Measurements from ENCODE around the gene SULT2B1. TPM values are rescaled to one million over a fixed set of nuclear protein-coding genes. Genes with fewer than 3 reads are reported as not detected.

The SULT2B1 gene
- total RNA-seq, 4 donors from 2014 or later: 0.32 to 0.41 TPM; not detected in 2

DNA sequence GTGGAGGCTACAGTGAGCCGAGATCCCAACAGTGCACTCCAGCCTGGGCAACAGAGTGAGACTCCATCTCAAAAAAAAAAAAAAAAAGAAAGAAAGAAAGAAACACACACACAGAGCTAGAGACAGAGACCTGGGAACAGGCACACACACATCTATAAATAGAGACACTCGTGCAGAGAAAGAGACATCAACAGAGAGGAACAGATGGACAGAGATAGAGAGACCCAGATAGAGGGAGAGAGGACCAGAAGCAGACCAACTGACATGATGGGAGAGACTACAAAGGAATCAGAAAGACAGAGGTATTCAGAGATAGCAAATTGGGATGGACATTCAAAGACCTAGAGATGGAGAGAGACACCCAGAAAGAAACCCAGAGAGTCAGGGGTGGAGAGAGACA lies 96.2 kb downstream of the SULT2B1 start:
- no peak overlapping the region for H3K27ac ChIP-seq
- H3K36me3 ChIP-seq: no peaks in the 10 kb centered on the region
- H3K9me3 ChIP-seq: no peaks in the 10 kb centered on the region
- H3K4me3 ChIP-seq: no peak overlapping the region
- DNase-seq: no peak
- 57 to 78% methylated on average over 1 to 2 of the region's 2 CpGs for WGBS, 2 donors (ENCODE audit: low coverage in 1 of 2)
- in situ Hi-C loops (cut with MboI; ENCODE audit: low pct_ligation_motif_present in 1 of 4, low pct_unique_long_range_greater_than_20kb in 1 of 4, low sequenced_read_pairs in 3 of 4) (loop anchor here in 1 of 4 donors (10.0 kb wide), 1 partner anchor 97 kb away; the partner anchor contains the start of genes IZUMO1 and RASIP1), intact Hi-C loops (cut with DNase I; ENCODE audit: low total_unique reads) (loop anchor here (5.0 kb wide), 1 partner anchor 89 kb away; no protein-coding TSS in a partner anchor)
- TF ChIP-seq EP300 (IDR thresholded peaks at IDR 0.05; ENCODE audit: low read depth) (no peak), POLR2AphosphoS5 (IDR thresholded peaks at IDR 0.05) (no peak), POLR2A (IDR thresholded peaks at IDR 0.05) (no peak)
- TF ChIP-seq, protein P1, sequence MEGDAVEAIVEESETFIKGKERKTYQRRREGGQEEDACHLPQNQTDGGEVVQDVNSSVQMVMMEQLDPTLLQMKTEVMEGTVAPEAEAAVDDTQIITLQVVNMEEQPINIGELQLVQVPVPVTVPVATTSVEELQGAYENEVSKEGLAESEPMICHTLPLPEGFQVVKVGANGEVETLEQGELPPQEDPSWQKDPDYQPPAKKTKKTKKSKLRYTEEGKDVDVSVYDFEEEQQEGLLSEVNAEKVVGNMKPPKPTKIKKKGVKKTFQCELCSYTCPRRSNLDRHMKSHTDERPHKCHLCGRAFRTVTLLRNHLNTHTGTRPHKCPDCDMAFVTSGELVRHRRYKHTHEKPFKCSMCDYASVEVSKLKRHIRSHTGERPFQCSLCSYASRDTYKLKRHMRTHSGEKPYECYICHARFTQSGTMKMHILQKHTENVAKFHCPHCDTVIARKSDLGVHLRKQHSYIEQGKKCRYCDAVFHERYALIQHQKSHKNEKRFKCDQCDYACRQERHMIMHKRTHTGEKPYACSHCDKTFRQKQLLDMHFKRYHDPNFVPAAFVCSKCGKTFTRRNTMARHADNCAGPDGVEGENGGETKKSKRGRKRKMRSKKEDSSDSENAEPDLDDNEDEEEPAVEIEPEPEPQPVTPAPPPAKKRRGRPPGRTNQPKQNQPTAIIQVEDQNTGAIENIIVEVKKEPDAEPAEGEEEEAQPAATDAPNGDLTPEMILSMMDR (IDR thresholded peaks at IDR 0.05): no peak
- H3K4me1 ChIP-seq: peaks cover 8 to 27% (median 13%) of the 10 kb centered on the region in 4 donors
- H3K27me3 ChIP-seq: no peaks in the 10 kb centered on the region

Other genes with a start within 250 kb of the SULT2B1 start
- 10 to 100 TPM in 3 of 4 donors, 1 to 10 TPM in 1; 5.2 to 14.3 (median 12.0) TPM for gene EMP3, start 226.6 kb upstream of the SULT2B1 start, total RNA-seq
- 10 to 100 TPM in 3 of 4 donors, 1 to 10 TPM in 1; 9.1 to 27.7 (median 15.2) TPM for gene TMEM143, start 188.2 kb upstream of the SULT2B1 start, total RNA-seq
- not detected for gene SYNGR4, start 187.8 kb upstream of the SULT2B1 start, total RNA-seq
- 100 to 1,000 TPM in 3 of 4 donors, 10 to 100 TPM in 1; 80.6 to 146 (median 120) TPM for gene KDELR1, start 160.6 kb upstream of the SULT2B1 start, total RNA-seq
- 1 to 10 TPM in 1 of 4 donors, under 1 TPM in 2, not detected in 1; 0.32 to 3.8 (median 0.41) TPM for gene GRIN2D, start 158.5 kb upstream of the SULT2B1 start, total RNA-seq
- gene GRWD1, start 106.2 kb upstream of the SULT2B1 start, total RNA-seq: 10 to 100 TPM in 3 of 4 donors, 1 to 10 TPM in 1; 9.4 to 49.7 (median 13.6) TPM
- gene KCNJ14, start 96.6 kb upstream of the SULT2B1 start, total RNA-seq: under 1 TPM in 2 of 4 donors, not detected in 2; 0.41 to 0.64 TPM
- 100 to 1,000 TPM in 2 of 4 donors, 10 to 100 TPM in 2; 61.1 to 410 (median 171) TPM for gene CYTH2, start 82.8 kb upstream of the SULT2B1 start, total RNA-seq
- gene LMTK3, start 40.3 kb upstream of the SULT2B1 start, total RNA-seq: 1 to 10 TPM in 2 of 4 donors, under 1 TPM in 1, not detected in 1; 0.68 to 2.4 (median 1.1) TPM
- not detected for gene SPACA4, start 54.6 kb downstream of the SULT2B1 start, total RNA-seq
- gene FAM83E, start 62.9 kb downstream of the SULT2B1 start, total RNA-seq: 100 to 1,000 TPM in 3 of 4 donors, 10 to 100 TPM in 1; 97.0 to 746 (median 203) TPM
- gene RPL18, start 67.0 kb downstream of the SULT2B1 start, total RNA-seq: 1,000 to 10,000 TPM; 1,394 to 2,260 (median 1,686) TPM
- 100 to 1,000 TPM in 1 of 4 donors, 10 to 100 TPM in 3; 41.8 to 185 (median 68.7) TPM for gene SPHK2, start 67.3 kb downstream of the SULT2B1 start, total RNA-seq
- gene DBP, start 85.2 kb downstream of the SULT2B1 start, total RNA-seq: 10 to 100 TPM in 3 of 4 donors, 1 to 10 TPM in 1; 8.7 to 13.8 (median 11.6) TPM
- 1 to 10 TPM in 2 of 4 donors, not detected in 2; 1.4 to 2.5 TPM for gene CA11, start 94.0 kb downstream of the SULT2B1 start, total RNA-seq
- gene NTN5, start 120.8 kb downstream of the SULT2B1 start, total RNA-seq: 1 to 10 TPM in 1 of 4 donors, under 1 TPM in 1, not detected in 2; 0.41 to 1.1 TPM
- 10 to 100 TPM; 32.5 to 68.6 (median 55.1) TPM for gene FUT2, start 143.8 kb downstream of the SULT2B1 start, total RNA-seq
- gene MAMSTR, start 167.6 kb downstream of the SULT2B1 start, total RNA-seq: 1 to 10 TPM in 2 of 4 donors, under 1 TPM in 1, not detected in 1; 0.55 to 2.2 (median 1.6) TPM
- gene RASIP1, start 188.4 kb downstream of the SULT2B1 start, total RNA-seq: 10 to 100 TPM in 2 of 4 donors, 1 to 10 TPM in 2; 3.0 to 11.1 (median 7.0) TPM
- not detected for gene IZUMO1, start 194.7 kb downstream of the SULT2B1 start, total RNA-seq
- under 1 TPM; 0.27 to 1.00 (median 0.58) TPM for gene FUT1, start 200.5 kb downstream of the SULT2B1 start, total RNA-seq
- gene FGF21, start 203.4 kb downstream of the SULT2B1 start, total RNA-seq: not detected

All from transverse colon (tissue), 4 donors.